Endodermal cell (in vitro differentiated cells): ENCODE data around the gene MS4A3. TPM values are rescaled to one million over a fixed set of nuclear protein-coding genes. Genes with fewer than 3 reads are reported as not detected.

ENCODE experiments used
- DNase-seq: peaks from one replicate; pipeline ENCODE4 v3.0.0-alpha.2; 2017
- H3K27ac ChIP-seq: 2 replicates; pipeline ENCODE4 v1.5.1; 2013; ENCODE audit warnings: mild to moderate bottlenecking, low read depth, low read length, moderate library complexity
- H3K27me3 ChIP-seq: 2 replicates; pipeline ENCODE4 v1.6.1; 2013; ENCODE audit warnings: mild to moderate bottlenecking, low read length, moderate library complexity; ENCODE audit not compliant: insufficient read depth, control insufficient read depth, poor library complexity, severe bottlenecking
- H3K36me3 ChIP-seq: 2 replicates; pipeline ENCODE4 v1.7.0; 2013; ENCODE audit warnings: mild to moderate bottlenecking, low read length, moderate library complexity; ENCODE audit not compliant: control insufficient read depth, insufficient read depth
- H3K4me1 ChIP-seq: one replicate; pipeline ENCODE4 v1.7.0; 2013; ENCODE audit warnings: low read length; ENCODE audit not compliant: control insufficient read depth, insufficient read depth
- H3K4me3 ChIP-seq: 2 replicates; pipeline ENCODE4 v1.5.1; 2013; ENCODE audit warnings: mild to moderate bottlenecking, low read length, moderate library complexity
- H3K9ac ChIP-seq: 2 replicates; pipeline ENCODE4 v1.6.1; 2013; ENCODE audit warnings: mild to moderate bottlenecking, low read length, moderate library complexity; ENCODE audit not compliant: poor library complexity, severe bottlenecking; ENCODE audit errors: extremely low read depth
- H3K9me3 ChIP-seq: 2 replicates; pipeline ENCODE4 v1.6.1; 2013; ENCODE audit warnings: mild to moderate bottlenecking, low read length, moderate library complexity; ENCODE audit not compliant: control insufficient read depth
- H3K27ac Mint-ChIP-seq: 2 replicates; pipeline ENCODE4 v1.8.0; 2020; ENCODE audit warnings: mixed read lengths
- H3K27me3 Mint-ChIP-seq: 2 replicates; pipeline ENCODE4 v1.8.0; 2021; ENCODE audit warnings: mild to moderate bottlenecking, mixed read lengths; ENCODE audit not compliant: insufficient read depth
- H3K36me3 Mint-ChIP-seq: 2 replicates; pipeline ENCODE4 v1.8.0; 2020; ENCODE audit warnings: low read depth, mixed read lengths
- H3K4me1 Mint-ChIP-seq: 2 replicates; pipeline ENCODE4 v1.8.0; 2020; ENCODE audit warnings: mixed read lengths
- H3K4me3 Mint-ChIP-seq: 2 replicates; pipeline ENCODE4 v1.8.0; 2020; ENCODE audit warnings: mild to moderate bottlenecking, moderate library complexity, mixed read lengths
- H3K9me3 Mint-ChIP-seq: 2 replicates; pipeline ENCODE4 v1.8.0; 2020; ENCODE audit warnings: mild to moderate bottlenecking, mixed read lengths
- CTCF ChIP-seq: fragments of 200-600 bp; sonication (generic); conservative IDR thresholded peaks from 2 replicates; pipeline ENCODE4 v1.5.0; 2021; ENCODE audit warnings: antibody characterized with exemption, mild to moderate bottlenecking
- WGBS, 2 experiments: methylation state at CpG; one replicate each; pipeline versions ENCODE4 v1.1.5 to v1.1.7; 2013; ENCODE audit warnings: missing lambda C conversion rate in 2 of 2, mixed read lengths in 1 of 2; ENCODE audit not compliant: insufficient coverage in 1 of 2, insufficient read length in 1 of 2; 5-methylcytosine and 5-hydroxymethylcytosine counted together
- total RNA-seq, 2 donors: library from RNA; stranded (reverse); fragmentation: NEBNext Ultra II Directional in 1 of 2; extraction: Animal tissue kit (Norgen Biotek cat#: 25700) in 1 of 2; gene quantifications; 2 replicates in 1 of 2; 3 replicates in 1 of 2; pipeline ENCODE4 v1.2.1, GENCODE V29; 2021

The MS4A3 gene
- total RNA-seq, 2 donors from 2014 or later, result not detected

- Mint-ChIP-seq H3K9me3 (no peaks in the 10 kb centered on the region), H3K27ac (no peak overlapping the region), H3K27me3 (peaks cover 27% of the 10 kb centered on the region), H3K36me3 (no peaks in the 10 kb centered on the region), H3K4me3 (no peak overlapping the region), H3K4me1 (peaks cover 3% of the 10 kb centered on the region)
- WGBS, 2 experiments, result 94 to 100% methylated on average over 2 of the region's 3 CpGs
- Histone ChIP-seq H3K27ac (no peak overlapping the region), H3K9me3 (peaks cover 4% of the 10 kb centered on the region), H3K36me3 (no peaks in the 10 kb centered on the region), H3K4me1 (no peaks in the 10 kb centered on the region), H3K27me3 (peaks cover 29% of the 10 kb centered on the region), H3K4me3 (no peak overlapping the region), H3K9ac (no peak overlapping the region)
- no peak for DNase-seq
- no peak for TF ChIP-seq CTCF
Measured at GRCh38 chr11:60059052-60059451, 2.6 kb downstream of the MS4A3 start.

- Histone ChIP-seq H3K27ac (no peak overlapping the region), H3K27me3 (peaks cover 25% of the 10 kb centered on the region), H3K36me3 (no peaks in the 10 kb centered on the region), H3K9ac (no peak overlapping the region), H3K4me3 (no peak overlapping the region), H3K9me3 (peaks cover 4% of the 10 kb centered on the region), H3K4me1 (no peaks in the 10 kb centered on the region)
- DNase-seq, result no peak
- Mint-ChIP-seq H3K4me1 (peaks cover 3% of the 10 kb centered on the region), H3K36me3 (no peaks in the 10 kb centered on the region), H3K9me3 (no peaks in the 10 kb centered on the region), H3K27me3 (peaks cover 22% of the 10 kb centered on the region), H3K4me3 (no peak overlapping the region), H3K27ac (no peak overlapping the region)
- WGBS, 2 experiments, result 95% methylated on average over 2 of the region's 4 CpGs; no CpG with 5 or more reads in 1 of the 2 experiments
- TF ChIP-seq CTCF, result no peak
Measured at GRCh38 chr11:60059521-60060240, 3.2 kb downstream of the MS4A3 start.

GRCh38 chr11:60064111-60064510, 7.6 kb downstream of the MS4A3 start:
- no peaks in the 10 kb centered on the region for H3K36me3 Mint-ChIP-seq
- no peaks in the 10 kb centered on the region for H3K27me3 Mint-ChIP-seq
- H3K4me1 Mint-ChIP-seq, result no peaks in the 10 kb centered on the region

More at GRCh38 chr11:60064111-60064510, 7.6 kb downstream of the MS4A3 start:
- 86 to 100% methylated on average over 1 of the region's 1 CpG for WGBS, 2 experiments
- no peak for DNase-seq
- no peak overlapping the region for H3K27ac ChIP-seq
- no peak for TF ChIP-seq CTCF
- Mint-ChIP-seq H3K9me3 (peaks cover 2% of the 10 kb centered on the region), H3K27ac (no peak overlapping the region), H3K4me3 (no peak overlapping the region)
- H3K4me1 ChIP-seq, result no peaks in the 10 kb centered on the region
- no peak overlapping the region for H3K9ac ChIP-seq
- H3K4me3 ChIP-seq, result no peak overlapping the region
- H3K36me3 ChIP-seq, result no peaks in the 10 kb centered on the region
- H3K9me3 ChIP-seq, result peaks cover 4% of the 10 kb centered on the region
- H3K27me3 ChIP-seq, result no peaks in the 10 kb centered on the region
